Measurements from ENCODE around the gene CBY1. TPM values are rescaled to one million over a fixed set of nuclear protein-coding genes. Genes with fewer than 3 reads are reported as not detected.
A peak's percentile ranks its signal among the peaks of the same experiment; 100 is the strongest.

The CBY1 gene
- total RNA-seq (1 to 10 TPM; 6.3 to 8.6 TPM), polyA plus RNA-seq (10 to 100 TPM in 1 of 2 donors, 1 to 10 TPM in 1; 9.3 to 14.9 TPM)

- no peaks in the 10 kb centered on the region for H3K36me3 ChIP-seq (ENCODE audit: control insufficient read depth in 4 of 4, insufficient read depth in 3 of 4, low read depth in 1 of 4, low read length in 3 of 4)
- under 1% methylated on average over 66 of the region's 66 CpGs for WGBS
- peak within 1 kb of the TSS; percentile 75 to 79 for H3K27ac ChIP-seq (ENCODE audit: low read depth in 1 of 2, low read length in 2 of 2)
- no peaks in the 10 kb centered on the region for H3K27me3 ChIP-seq (ENCODE audit: control insufficient read depth in 4 of 4, insufficient read depth in 4 of 4, low read length in 3 of 4)
- peak; percentile 30 for TF ChIP-seq YY1 (IDR thresholded peaks at IDR 0.05)
- no peak for TF ChIP-seq JUND (IDR thresholded peaks at IDR 0.05)
- peak within 1 kb of the TSS; percentile 75 to 85 (median 81) for H3K4me3 ChIP-seq (ENCODE audit: low read depth in 1 of 3, low read length in 3 of 3)
- peak within 1 kb of the TSS; percentile 71 to 90 for H3K9ac ChIP-seq (ENCODE audit: low read depth in 1 of 2, low read length in 2 of 2)
- H3K4me1 ChIP-seq (ENCODE audit: control insufficient read depth in 4 of 4, insufficient read depth in 4 of 4, low read length in 3 of 4) = peaks cover 5 to 16% (median 8%) of the 10 kb centered on the region in 4 donors
- peak; percentile 92 for DNase-seq (ENCODE audit: low spot score)
- H3K9me3 ChIP-seq (ENCODE audit: control insufficient read depth in 4 of 4, low read length in 3 of 4) = no peaks in the 10 kb centered on the region
Measured at GRCh38 chr22:38656256-38657044, at the start of gene CBY1, which contains the start of gene FAM227A. TSS of gene CBY1 (plus strand) at chr22:38656638. CDS start at chr22:38668055, 11,417 bp downstream. TSS of gene FAM227A (minus strand) at chr22:38656392. CDS start at chr22:38650168, 6,224 bp downstream.

GRCh38 chr22:38607680-38608079 is 48.8 kb upstream of the CBY1 start:
- 68% methylated on average over 3 of the region's 3 CpGs for WGBS
- Histone ChIP-seq H3K4me3 (ENCODE audit: low read depth in 1 of 3, low read length in 3 of 3) (no peak overlapping the region), H3K36me3 (ENCODE audit: control insufficient read depth in 4 of 4, insufficient read depth in 3 of 4, low read depth in 1 of 4, low read length in 3 of 4) (no peaks in the 10 kb centered on the region), H3K27ac (ENCODE audit: low read depth in 1 of 2, low read length in 2 of 2) (no peak overlapping the region), H3K27me3 (ENCODE audit: control insufficient read depth in 4 of 4, insufficient read depth in 4 of 4, low read length in 3 of 4) (no peaks in the 10 kb centered on the region), H3K9ac (ENCODE audit: low read depth in 1 of 2, low read length in 2 of 2) (no peak overlapping the region), H3K9me3 (ENCODE audit: control insufficient read depth in 4 of 4, low read length in 3 of 4) (no peaks in the 10 kb centered on the region), H3K4me1 (ENCODE audit: control insufficient read depth in 4 of 4, insufficient read depth in 4 of 4, low read length in 3 of 4) (peaks cover 0 to 15% (median 6%) of the 10 kb centered on the region in 4 donors)
- DNase-seq (ENCODE audit: low spot score) = no peak
- TF ChIP-seq SP1 (IDR thresholded peaks at IDR 0.05) = no peak
- no peak for TF ChIP-seq CTCF (IDR thresholded peaks at IDR 0.05; ENCODE audit: low read depth, low read length, missing input control)
- no peak for TF ChIP-seq FOXA2 (IDR thresholded peaks at IDR 0.05)
- TF ChIP-seq TAF1 (conservative IDR thresholded peaks at IDR 0.05) = no peak
- no peak for TF ChIP-seq RXRA (IDR thresholded peaks at IDR 0.05)
- no peak for TF ChIP-seq JUND (IDR thresholded peaks at IDR 0.05)
- TF ChIP-seq RAD21 (IDR thresholded peaks at IDR 0.05) = no peak
- no peak for TF ChIP-seq MAX (IDR thresholded peaks at IDR 0.05)
- TF ChIP-seq NR2F2 (IDR thresholded peaks at IDR 0.05) = no peak
- no peak for TF ChIP-seq YY1 (IDR thresholded peaks at IDR 0.05)
- no peak for TF ChIP-seq GABPA (IDR thresholded peaks at IDR 0.05 in 1 of 2, conservative IDR thresholded peaks at IDR 0.05 in 1 of 2)
- no peak for TF ChIP-seq REST (IDR thresholded peaks at IDR 0.05)
- no peak for TF ChIP-seq ZBTB33 (IDR thresholded peaks at IDR 0.05)
- no peak for TF ChIP-seq HNF4G (IDR thresholded peaks at IDR 0.05)
